HL-60 (cell line): Measurements from ENCODE around the gene SLC36A1.

Experiments
- CTCF ChIP-seq: IDR thresholded peaks from one replicate; pipeline ENCODE4 v1.5.1; 2011; ENCODE audit warnings: low read length, control low read depth, inconsistent platforms; ENCODE audit not compliant: insufficient read depth
- POLR2AphosphoS5 ChIP-seq: IDR thresholded peaks from 2 replicates; pipeline ENCODE4 v1.6.1; 2012; ENCODE audit warnings: low read depth
- TF ChIP-seq, protein P1 (sequence below): IDR thresholded peaks from 2 replicates; pipeline ENCODE4 v1.6.1; 2012; ENCODE audit warnings: low read depth; ENCODE audit not compliant: insufficient replicate concordance

DNA sequence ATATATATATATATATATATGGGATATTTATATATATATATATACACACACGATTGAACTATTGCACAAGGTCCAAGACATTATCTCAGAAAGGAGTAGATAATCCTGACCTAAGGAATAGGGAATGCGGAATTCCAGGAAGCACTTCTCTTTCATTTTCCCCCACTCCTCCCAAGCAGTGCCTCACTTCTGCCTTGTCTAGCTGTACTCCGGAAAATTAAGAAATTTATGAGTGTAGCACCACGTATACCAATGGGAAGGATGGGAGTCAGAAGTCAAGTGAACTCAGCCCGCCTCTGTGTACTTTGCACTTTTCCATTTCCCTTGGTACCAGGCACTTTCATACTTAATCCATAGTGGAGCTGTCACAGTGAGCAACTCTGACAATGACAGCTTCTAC is 10.9 kb downstream of the SLC36A1 start:
- TF ChIP-seq CTCF (no peak), POLR2AphosphoS5 (no peak)
- TF ChIP-seq, protein P1, sequence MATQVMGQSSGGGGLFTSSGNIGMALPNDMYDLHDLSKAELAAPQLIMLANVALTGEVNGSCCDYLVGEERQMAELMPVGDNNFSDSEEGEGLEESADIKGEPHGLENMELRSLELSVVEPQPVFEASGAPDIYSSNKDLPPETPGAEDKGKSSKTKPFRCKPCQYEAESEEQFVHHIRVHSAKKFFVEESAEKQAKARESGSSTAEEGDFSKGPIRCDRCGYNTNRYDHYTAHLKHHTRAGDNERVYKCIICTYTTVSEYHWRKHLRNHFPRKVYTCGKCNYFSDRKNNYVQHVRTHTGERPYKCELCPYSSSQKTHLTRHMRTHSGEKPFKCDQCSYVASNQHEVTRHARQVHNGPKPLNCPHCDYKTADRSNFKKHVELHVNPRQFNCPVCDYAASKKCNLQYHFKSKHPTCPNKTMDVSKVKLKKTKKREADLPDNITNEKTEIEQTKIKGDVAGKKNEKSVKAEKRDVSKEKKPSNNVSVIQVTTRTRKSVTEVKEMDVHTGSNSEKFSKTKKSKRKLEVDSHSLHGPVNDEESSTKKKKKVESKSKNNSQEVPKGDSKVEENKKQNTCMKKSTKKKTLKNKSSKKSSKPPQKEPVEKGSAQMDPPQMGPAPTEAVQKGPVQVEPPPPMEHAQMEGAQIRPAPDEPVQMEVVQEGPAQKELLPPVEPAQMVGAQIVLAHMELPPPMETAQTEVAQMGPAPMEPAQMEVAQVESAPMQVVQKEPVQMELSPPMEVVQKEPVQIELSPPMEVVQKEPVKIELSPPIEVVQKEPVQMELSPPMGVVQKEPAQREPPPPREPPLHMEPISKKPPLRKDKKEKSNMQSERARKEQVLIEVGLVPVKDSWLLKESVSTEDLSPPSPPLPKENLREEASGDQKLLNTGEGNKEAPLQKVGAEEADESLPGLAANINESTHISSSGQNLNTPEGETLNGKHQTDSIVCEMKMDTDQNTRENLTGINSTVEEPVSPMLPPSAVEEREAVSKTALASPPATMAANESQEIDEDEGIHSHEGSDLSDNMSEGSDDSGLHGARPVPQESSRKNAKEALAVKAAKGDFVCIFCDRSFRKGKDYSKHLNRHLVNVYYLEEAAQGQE, result no peak
